HL-60 (cell line): Measurements from ENCODE around the gene PITPNM3.

Experiments
- DNase-seq, 2 experiments: peaks; one replicate each; pipeline ENCODE4 v3.0.0-alpha.2; 2010 to 2020; ENCODE audit warnings: low read depth in 1 of 2, low spot score in 1 of 2
- H3K27ac ChIP-seq: fragments of 250-450 bp; sonication (Bioruptor Pico); replicated peaks from 2 replicates; pipeline ENCODE4 v1.5.1; 2020; ENCODE audit warnings: mild to moderate bottlenecking, moderate library complexity
- H3K27me3 ChIP-seq: fragments of 250-450 bp; sonication (Bioruptor Pico); 2 replicates; pipeline ENCODE4 v1.5.1; 2021; ENCODE audit warnings: mild to moderate bottlenecking, moderate library complexity; ENCODE audit not compliant: insufficient read depth, poor library complexity, severe bottlenecking
- H3K4me3 ChIP-seq: replicated peaks from 2 replicates; pipeline ENCODE4 v1.5.1; 2011; ENCODE audit warnings: mild to moderate bottlenecking, control low read depth, low read length; ENCODE audit not compliant: insufficient read depth
- GABPA ChIP-seq: IDR thresholded peaks from 2 replicates; pipeline ENCODE4 v1.6.1; 2012; ENCODE audit warnings: low read depth
- POLR2AphosphoS5 ChIP-seq: IDR thresholded peaks from 2 replicates; pipeline ENCODE4 v1.6.1; 2012; ENCODE audit warnings: low read depth
- SPI1 ChIP-seq: IDR thresholded peaks from 2 replicates; pipeline ENCODE4 v1.6.1; 2012; ENCODE audit warnings: low read depth, mild to moderate bottlenecking, borderline replicate concordance
- TF ChIP-seq, protein P1 (sequence below): IDR thresholded peaks from 2 replicates; pipeline ENCODE4 v1.6.1; 2012; ENCODE audit warnings: low read depth; ENCODE audit not compliant: insufficient replicate concordance
- TF ChIP-seq, protein P2 (sequence below): IDR thresholded peaks from one replicate; pipeline ENCODE4 v1.5.1; 2011; ENCODE audit warnings: low read length, control low read depth, inconsistent platforms; ENCODE audit not compliant: insufficient read depth

The PITPNM3 gene

DNA sequence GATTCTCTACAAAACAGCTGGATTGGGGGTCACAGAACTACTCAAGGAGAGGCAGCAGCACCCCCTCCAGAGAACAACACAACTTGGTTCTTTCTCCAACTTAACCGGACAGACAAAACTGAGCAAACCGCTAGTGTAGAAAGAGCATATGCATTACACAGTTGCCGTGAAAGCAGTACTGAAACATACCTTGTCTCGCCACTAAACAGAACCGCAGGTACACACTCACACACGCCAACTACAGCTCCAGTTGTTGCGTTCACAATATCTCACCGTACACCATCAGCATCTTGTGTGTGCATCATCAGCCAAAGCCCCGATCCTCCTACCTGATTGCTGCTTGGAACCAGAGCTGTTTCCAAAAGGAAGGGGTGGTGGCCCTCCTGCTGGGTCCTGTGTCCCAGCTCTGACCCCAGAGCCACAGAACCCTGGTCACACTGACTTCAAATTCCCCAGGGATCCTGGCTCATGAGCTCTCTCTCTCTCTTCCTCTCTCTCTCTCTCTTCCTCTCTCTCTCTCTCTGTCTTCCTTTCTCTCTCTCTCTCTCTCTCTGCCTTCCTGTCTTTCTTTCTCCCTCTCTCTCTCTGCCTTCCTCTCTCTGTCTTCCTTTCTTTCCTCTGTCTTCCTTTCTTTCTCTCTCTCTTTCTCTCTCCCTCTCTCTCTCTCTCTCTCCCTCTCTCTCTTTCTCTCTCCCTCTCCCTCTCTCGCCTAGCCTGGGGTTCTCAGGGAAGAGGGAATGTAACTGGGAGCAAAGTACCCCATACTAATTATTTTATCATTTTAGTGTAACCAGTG, 103.7 kb downstream of the PITPNM3 start:
- Histone ChIP-seq H3K4me3 (no peak overlapping the region), H3K27ac (no peak overlapping the region), H3K27me3 (no peaks in the 10 kb centered on the region)
- TF ChIP-seq POLR2AphosphoS5 (no peak), SPI1 (no peak), GABPA (no peak)
- TF ChIP-seq, protein P1, sequence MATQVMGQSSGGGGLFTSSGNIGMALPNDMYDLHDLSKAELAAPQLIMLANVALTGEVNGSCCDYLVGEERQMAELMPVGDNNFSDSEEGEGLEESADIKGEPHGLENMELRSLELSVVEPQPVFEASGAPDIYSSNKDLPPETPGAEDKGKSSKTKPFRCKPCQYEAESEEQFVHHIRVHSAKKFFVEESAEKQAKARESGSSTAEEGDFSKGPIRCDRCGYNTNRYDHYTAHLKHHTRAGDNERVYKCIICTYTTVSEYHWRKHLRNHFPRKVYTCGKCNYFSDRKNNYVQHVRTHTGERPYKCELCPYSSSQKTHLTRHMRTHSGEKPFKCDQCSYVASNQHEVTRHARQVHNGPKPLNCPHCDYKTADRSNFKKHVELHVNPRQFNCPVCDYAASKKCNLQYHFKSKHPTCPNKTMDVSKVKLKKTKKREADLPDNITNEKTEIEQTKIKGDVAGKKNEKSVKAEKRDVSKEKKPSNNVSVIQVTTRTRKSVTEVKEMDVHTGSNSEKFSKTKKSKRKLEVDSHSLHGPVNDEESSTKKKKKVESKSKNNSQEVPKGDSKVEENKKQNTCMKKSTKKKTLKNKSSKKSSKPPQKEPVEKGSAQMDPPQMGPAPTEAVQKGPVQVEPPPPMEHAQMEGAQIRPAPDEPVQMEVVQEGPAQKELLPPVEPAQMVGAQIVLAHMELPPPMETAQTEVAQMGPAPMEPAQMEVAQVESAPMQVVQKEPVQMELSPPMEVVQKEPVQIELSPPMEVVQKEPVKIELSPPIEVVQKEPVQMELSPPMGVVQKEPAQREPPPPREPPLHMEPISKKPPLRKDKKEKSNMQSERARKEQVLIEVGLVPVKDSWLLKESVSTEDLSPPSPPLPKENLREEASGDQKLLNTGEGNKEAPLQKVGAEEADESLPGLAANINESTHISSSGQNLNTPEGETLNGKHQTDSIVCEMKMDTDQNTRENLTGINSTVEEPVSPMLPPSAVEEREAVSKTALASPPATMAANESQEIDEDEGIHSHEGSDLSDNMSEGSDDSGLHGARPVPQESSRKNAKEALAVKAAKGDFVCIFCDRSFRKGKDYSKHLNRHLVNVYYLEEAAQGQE, result no peak
- TF ChIP-seq, protein P2, sequence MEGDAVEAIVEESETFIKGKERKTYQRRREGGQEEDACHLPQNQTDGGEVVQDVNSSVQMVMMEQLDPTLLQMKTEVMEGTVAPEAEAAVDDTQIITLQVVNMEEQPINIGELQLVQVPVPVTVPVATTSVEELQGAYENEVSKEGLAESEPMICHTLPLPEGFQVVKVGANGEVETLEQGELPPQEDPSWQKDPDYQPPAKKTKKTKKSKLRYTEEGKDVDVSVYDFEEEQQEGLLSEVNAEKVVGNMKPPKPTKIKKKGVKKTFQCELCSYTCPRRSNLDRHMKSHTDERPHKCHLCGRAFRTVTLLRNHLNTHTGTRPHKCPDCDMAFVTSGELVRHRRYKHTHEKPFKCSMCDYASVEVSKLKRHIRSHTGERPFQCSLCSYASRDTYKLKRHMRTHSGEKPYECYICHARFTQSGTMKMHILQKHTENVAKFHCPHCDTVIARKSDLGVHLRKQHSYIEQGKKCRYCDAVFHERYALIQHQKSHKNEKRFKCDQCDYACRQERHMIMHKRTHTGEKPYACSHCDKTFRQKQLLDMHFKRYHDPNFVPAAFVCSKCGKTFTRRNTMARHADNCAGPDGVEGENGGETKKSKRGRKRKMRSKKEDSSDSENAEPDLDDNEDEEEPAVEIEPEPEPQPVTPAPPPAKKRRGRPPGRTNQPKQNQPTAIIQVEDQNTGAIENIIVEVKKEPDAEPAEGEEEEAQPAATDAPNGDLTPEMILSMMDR, result no peak
- DNase-seq, result no peak

DNA sequence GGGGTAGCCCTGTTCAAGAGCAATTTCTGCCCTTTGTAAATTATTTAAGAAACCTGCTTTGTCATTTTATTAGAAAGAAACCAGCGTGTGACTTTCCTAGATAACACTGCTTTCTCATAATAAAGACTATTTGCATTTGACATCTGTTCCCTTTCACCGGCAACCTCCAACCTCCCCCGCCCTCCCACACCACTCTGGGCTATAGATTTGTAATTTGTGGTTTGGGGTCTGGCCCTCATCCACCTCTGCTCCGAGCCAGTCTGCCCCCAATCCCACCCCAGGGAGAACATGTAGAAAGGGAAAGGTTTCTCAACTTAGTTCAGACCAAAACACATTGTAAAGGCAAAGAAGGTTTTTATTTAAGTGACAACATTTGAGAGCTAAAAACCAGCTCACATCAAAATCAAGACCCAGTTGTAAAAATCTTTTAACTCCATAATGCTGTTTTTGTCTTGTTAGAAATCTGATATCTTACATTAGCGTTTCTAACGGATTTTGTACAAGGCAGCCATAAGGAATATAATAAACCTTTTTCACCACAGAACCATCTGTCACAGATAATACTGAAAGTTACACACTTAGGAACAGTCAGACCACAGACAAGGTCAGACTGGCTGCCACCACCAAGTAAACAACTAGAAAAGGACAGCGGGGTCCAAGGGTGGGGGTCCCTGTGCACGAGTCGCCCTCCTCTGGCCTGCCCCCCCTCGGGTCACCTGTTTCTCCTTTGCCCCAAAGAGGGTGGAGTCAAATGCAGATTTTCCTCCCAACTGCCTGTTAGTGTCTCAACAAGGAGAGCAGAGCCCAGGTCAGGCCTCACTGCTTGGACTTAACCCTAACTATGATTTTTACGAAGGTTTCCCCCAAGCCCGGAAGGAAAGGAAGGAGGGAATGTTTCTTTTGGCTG, 105.2 kb downstream of the PITPNM3 start:
- Histone ChIP-seq H3K27ac (no peak overlapping the region), H3K4me3 (no peak overlapping the region), H3K27me3 (no peaks in the 10 kb centered on the region)
- TF ChIP-seq SPI1 (no peak), POLR2AphosphoS5 (no peak), GABPA (no peak)
- TF ChIP-seq, protein P2, result no peak
- TF ChIP-seq, protein P1, result no peak
- no peak for DNase-seq

DNA sequence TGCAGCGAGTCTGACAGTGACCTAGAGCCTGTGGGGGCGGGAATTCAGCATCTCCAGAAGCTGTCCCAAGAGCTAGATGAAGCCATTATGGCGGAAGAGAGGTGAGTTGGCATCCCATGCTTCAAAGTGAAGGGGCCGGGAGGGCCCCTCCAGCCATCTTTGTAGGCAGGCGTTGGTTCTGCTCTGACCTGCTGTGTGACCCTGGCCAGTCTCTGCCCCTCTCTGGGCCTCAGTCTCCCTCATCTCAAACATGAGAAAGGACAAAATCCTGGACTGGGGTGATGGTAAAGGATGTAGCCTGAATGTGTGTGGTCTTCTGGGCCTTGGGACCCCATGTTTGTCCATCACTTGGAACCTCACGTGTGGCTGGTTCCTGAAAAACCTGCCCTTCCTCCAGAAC, 107.0 kb downstream of the PITPNM3 start:
- Histone ChIP-seq H3K4me3 (no peak overlapping the region), H3K27me3 (no peaks in the 10 kb centered on the region), H3K27ac (no peak overlapping the region)
- no peak for TF ChIP-seq SPI1
- no peak for TF ChIP-seq POLR2AphosphoS5
- TF ChIP-seq, protein P2, result no peak
- TF ChIP-seq GABPA, result no peak
- TF ChIP-seq, protein P1, result no peak
- DNase-seq, result no peak
